HEK293 (cell line): ENCODE results near the gene PPP1R27.

Experiments used
- GLI2 ChIP-seq: fragments of 450-650 bp; formaldehyde crosslinking; IDR thresholded peaks from 2 replicates; pipeline ENCODE4; 2017; ENCODE audit warnings: missing biosample characterization, missing genetic modification characterization, low read depth, borderline replicate concordance
- HOXA7 ChIP-seq: sonication (generic); formaldehyde crosslinking; IDR thresholded peaks from 2 replicates; pipeline ENCODE4 v1.8.1; 2022; ENCODE audit warnings: missing genetic modification reagents, borderline replicate concordance
- RBAK ChIP-seq: fragments of 450-650 bp; formaldehyde crosslinking; IDR thresholded peaks from 2 replicates; pipeline ENCODE4 v1.5.1; 2016; ENCODE audit warnings: missing biosample characterization, missing genetic modification characterization
- ZBTB1 ChIP-seq: fragments of 450-650 bp; formaldehyde crosslinking; IDR thresholded peaks from 2 replicates; pipeline ENCODE4 v1.5.1; 2016; ENCODE audit warnings: missing biosample characterization, missing genetic modification characterization
- ZNF248 ChIP-seq: fragments of 450-650 bp; formaldehyde crosslinking; IDR thresholded peaks from 2 replicates; pipeline ENCODE4 v1.5.1; 2017; ENCODE audit warnings: missing biosample characterization, missing genetic modification characterization
- ZNF776 ChIP-seq: fragments of 450-650 bp; formaldehyde crosslinking; IDR thresholded peaks from 2 replicates; pipeline ENCODE4 v1.5.0; 2017; ENCODE audit warnings: missing biosample characterization, missing genetic modification characterization, borderline replicate concordance
- TF ChIP-seq, protein P1 (sequence below): fragments of 450-650 bp; formaldehyde crosslinking; IDR thresholded peaks from 2 replicates; pipeline ENCODE4 v1.5.1; 2017; ENCODE audit warnings: missing biosample characterization, missing genetic modification characterization
- TF ChIP-seq, protein P2 (sequence below): fragments of 450-650 bp; formaldehyde crosslinking; IDR thresholded peaks from 2 replicates; pipeline ENCODE4 v1.5.1; 2016; ENCODE audit warnings: missing biosample characterization, missing genetic modification characterization, low read depth
- TF ChIP-seq, protein P3 (sequence below): fragments of 450-650 bp; formaldehyde crosslinking; IDR thresholded peaks from 2 replicates; pipeline ENCODE4 v1.5.1; 2016; ENCODE audit warnings: missing biosample characterization, missing genetic modification characterization
- TF ChIP-seq, protein P4 (sequence below): fragments of 450-650 bp; formaldehyde crosslinking; IDR thresholded peaks from 2 replicates; pipeline ENCODE4 v1.5.1; 2016; ENCODE audit warnings: missing biosample characterization, missing genetic modification characterization
- TF ChIP-seq, protein P5 (sequence below): fragments of 450-650 bp; formaldehyde crosslinking; IDR thresholded peaks from 2 replicates; pipeline ENCODE4 v1.5.1; 2017; ENCODE audit warnings: missing biosample characterization, mild to moderate bottlenecking, missing genetic modification characterization, moderate library complexity

DNA sequence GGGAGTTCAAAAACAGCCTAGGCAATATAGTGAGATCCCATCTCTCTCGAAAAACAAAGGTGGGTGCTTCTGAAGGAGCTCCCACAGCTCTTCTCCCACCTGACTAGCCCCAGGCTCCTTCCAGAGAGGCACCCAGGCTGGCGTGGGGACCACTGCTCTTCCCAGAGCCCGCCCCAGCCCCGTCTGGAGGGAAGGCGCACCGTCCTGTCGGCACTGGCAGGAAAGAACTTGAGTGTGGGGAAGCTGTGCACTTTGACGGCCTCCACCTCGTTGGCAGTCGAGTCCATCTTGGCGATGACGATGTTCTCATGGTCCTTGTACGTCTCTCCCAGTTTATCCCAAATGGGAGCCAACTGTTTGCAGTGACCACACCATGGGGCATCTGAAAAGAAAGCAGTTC, 10.5 kb upstream of the PPP1R27 start:
- TF ChIP-seq GLI2 (tag by site-specific recombination), result no peak
- TF ChIP-seq ZBTB1 (tag by site-specific recombination), result no peak
- TF ChIP-seq, protein P1, sequence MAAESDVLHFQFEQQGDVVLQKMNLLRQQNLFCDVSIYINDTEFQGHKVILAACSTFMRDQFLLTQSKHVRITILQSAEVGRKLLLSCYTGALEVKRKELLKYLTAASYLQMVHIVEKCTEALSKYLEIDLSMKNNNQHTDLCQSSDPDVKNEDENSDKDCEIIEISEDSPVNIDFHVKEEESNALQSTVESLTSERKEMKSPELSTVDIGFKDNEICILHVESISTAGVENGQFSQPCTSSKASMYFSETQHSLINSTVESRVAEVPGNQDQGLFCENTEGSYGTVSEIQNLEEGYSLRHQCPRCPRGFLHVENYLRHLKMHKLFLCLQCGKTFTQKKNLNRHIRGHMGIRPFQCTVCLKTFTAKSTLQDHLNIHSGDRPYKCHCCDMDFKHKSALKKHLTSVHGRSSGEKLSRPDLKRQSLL (tag by site-specific recombination), result no peak
- no peak for TF ChIP-seq ZNF776 (tag by site-specific recombination)
- no peak for TF ChIP-seq ZNF248
- TF ChIP-seq, protein P2, sequence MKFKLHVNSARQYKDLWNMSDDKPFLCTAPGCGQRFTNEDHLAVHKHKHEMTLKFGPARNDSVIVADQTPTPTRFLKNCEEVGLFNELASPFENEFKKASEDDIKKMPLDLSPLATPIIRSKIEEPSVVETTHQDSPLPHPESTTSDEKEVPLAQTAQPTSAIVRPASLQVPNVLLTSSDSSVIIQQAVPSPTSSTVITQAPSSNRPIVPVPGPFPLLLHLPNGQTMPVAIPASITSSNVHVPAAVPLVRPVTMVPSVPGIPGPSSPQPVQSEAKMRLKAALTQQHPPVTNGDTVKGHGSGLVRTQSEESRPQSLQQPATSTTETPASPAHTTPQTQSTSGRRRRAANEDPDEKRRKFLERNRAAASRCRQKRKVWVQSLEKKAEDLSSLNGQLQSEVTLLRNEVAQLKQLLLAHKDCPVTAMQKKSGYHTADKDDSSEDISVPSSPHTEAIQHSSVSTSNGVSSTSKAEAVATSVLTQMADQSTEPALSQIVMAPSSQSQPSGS, result no peak
- TF ChIP-seq, protein P3, sequence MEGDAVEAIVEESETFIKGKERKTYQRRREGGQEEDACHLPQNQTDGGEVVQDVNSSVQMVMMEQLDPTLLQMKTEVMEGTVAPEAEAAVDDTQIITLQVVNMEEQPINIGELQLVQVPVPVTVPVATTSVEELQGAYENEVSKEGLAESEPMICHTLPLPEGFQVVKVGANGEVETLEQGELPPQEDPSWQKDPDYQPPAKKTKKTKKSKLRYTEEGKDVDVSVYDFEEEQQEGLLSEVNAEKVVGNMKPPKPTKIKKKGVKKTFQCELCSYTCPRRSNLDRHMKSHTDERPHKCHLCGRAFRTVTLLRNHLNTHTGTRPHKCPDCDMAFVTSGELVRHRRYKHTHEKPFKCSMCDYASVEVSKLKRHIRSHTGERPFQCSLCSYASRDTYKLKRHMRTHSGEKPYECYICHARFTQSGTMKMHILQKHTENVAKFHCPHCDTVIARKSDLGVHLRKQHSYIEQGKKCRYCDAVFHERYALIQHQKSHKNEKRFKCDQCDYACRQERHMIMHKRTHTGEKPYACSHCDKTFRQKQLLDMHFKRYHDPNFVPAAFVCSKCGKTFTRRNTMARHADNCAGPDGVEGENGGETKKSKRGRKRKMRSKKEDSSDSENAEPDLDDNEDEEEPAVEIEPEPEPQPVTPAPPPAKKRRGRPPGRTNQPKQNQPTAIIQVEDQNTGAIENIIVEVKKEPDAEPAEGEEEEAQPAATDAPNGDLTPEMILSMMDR (tag by site-specific recombination), result no peak
- no peak for TF ChIP-seq HOXA7 (CRISPR knock-in tag)
- TF ChIP-seq, protein P4, sequence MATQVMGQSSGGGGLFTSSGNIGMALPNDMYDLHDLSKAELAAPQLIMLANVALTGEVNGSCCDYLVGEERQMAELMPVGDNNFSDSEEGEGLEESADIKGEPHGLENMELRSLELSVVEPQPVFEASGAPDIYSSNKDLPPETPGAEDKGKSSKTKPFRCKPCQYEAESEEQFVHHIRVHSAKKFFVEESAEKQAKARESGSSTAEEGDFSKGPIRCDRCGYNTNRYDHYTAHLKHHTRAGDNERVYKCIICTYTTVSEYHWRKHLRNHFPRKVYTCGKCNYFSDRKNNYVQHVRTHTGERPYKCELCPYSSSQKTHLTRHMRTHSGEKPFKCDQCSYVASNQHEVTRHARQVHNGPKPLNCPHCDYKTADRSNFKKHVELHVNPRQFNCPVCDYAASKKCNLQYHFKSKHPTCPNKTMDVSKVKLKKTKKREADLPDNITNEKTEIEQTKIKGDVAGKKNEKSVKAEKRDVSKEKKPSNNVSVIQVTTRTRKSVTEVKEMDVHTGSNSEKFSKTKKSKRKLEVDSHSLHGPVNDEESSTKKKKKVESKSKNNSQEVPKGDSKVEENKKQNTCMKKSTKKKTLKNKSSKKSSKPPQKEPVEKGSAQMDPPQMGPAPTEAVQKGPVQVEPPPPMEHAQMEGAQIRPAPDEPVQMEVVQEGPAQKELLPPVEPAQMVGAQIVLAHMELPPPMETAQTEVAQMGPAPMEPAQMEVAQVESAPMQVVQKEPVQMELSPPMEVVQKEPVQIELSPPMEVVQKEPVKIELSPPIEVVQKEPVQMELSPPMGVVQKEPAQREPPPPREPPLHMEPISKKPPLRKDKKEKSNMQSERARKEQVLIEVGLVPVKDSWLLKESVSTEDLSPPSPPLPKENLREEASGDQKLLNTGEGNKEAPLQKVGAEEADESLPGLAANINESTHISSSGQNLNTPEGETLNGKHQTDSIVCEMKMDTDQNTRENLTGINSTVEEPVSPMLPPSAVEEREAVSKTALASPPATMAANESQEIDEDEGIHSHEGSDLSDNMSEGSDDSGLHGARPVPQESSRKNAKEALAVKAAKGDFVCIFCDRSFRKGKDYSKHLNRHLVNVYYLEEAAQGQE (tag by site-specific recombination), result no peak
- no peak for TF ChIP-seq RBAK (tag by site-specific recombination)
- TF ChIP-seq, protein P5, sequence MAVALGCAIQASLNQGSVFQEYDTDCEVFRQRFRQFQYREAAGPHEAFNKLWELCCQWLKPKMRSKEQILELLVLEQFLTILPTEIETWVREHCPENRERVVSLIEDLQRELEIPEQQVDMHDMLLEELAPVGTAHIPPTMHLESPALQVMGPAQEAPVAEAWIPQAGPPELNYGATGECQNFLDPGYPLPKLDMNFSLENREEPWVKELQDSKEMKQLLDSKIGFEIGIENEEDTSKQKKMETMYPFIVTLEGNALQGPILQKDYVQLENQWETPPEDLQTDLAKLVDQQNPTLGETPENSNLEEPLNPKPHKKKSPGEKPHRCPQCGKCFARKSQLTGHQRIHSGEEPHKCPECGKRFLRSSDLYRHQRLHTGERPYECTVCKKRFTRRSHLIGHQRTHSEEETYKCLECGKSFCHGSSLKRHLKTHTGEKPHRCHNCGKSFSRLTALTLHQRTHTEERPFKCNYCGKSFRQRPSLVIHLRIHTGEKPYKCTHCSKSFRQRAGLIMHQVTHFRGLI, result no peak
